ENCODE results near the gene RAB31. TPM values are rescaled to one million over a fixed set of nuclear protein-coding genes. Genes with fewer than 3 reads are reported as not detected.
A peak's percentile ranks its signal among the peaks of the same experiment; 100 is the strongest.
"Not testable (repeated sequence)": the region's sequence is repeated elsewhere in the genome, so short reads cannot be mapped to it uniquely, and the experiment has no call there.

RAB31 gene
- total RNA-seq, 4 donors from 2014 or later = 108 to 181 (median 136) TPM

GRCh38 chr18:9666548-9666947, 41.6 kb upstream of the RAB31 start:
- 92 to 100% methylated on average over 2 to 3 of the region's 3 CpGs for WGBS, 2 donors (ENCODE audit: low coverage in 1 of 2)
- H3K27me3 ChIP-seq = no peaks in the 10 kb centered on the region
- ATAC-seq = no peak

GRCh38 chr18:9669016-9669415, 39.1 kb upstream of the RAB31 start:
- H3K9me3 ChIP-seq = no peaks in the 10 kb centered on the region
- no peak overlapping the region for H3K4me3 ChIP-seq
- no peak for ATAC-seq
- WGBS, 2 donors (ENCODE audit: low coverage in 1 of 2) = 88% methylated on average over 2 to 3 of the region's 3 CpGs
- no peaks in the 10 kb centered on the region for H3K36me3 ChIP-seq
- H3K4me1 ChIP-seq = peaks cover 0 to 6% (median 0%) of the 10 kb centered on the region in 3 donors
- no peaks in the 10 kb centered on the region for H3K27me3 ChIP-seq
- no peak for TF ChIP-seq POLR2AphosphoS5 (IDR thresholded peaks at IDR 0.05)
- no peak for TF ChIP-seq EP300 (IDR thresholded peaks at IDR 0.05)
- no peak overlapping the region for H3K27ac ChIP-seq

More at GRCh38 chr18:9666548-9666947, 41.6 kb upstream of the RAB31 start:
- H3K4me3 ChIP-seq = no peak overlapping the region
- H3K36me3 ChIP-seq = no peaks in the 10 kb centered on the region
- H3K9me3 ChIP-seq = no peaks in the 10 kb centered on the region
- H3K4me1 ChIP-seq = no peaks in the 10 kb centered on the region
- H3K27ac ChIP-seq = no peak overlapping the region
- TF ChIP-seq, protein P1, sequence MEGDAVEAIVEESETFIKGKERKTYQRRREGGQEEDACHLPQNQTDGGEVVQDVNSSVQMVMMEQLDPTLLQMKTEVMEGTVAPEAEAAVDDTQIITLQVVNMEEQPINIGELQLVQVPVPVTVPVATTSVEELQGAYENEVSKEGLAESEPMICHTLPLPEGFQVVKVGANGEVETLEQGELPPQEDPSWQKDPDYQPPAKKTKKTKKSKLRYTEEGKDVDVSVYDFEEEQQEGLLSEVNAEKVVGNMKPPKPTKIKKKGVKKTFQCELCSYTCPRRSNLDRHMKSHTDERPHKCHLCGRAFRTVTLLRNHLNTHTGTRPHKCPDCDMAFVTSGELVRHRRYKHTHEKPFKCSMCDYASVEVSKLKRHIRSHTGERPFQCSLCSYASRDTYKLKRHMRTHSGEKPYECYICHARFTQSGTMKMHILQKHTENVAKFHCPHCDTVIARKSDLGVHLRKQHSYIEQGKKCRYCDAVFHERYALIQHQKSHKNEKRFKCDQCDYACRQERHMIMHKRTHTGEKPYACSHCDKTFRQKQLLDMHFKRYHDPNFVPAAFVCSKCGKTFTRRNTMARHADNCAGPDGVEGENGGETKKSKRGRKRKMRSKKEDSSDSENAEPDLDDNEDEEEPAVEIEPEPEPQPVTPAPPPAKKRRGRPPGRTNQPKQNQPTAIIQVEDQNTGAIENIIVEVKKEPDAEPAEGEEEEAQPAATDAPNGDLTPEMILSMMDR (IDR thresholded peaks at IDR 0.05) = no peak
- no peak for TF ChIP-seq EP300 (IDR thresholded peaks at IDR 0.05)
- TF ChIP-seq POLR2A (IDR thresholded peaks at IDR 0.05) = no peak
- TF ChIP-seq POLR2AphosphoS5 (IDR thresholded peaks at IDR 0.05) = no peak

DNA sequence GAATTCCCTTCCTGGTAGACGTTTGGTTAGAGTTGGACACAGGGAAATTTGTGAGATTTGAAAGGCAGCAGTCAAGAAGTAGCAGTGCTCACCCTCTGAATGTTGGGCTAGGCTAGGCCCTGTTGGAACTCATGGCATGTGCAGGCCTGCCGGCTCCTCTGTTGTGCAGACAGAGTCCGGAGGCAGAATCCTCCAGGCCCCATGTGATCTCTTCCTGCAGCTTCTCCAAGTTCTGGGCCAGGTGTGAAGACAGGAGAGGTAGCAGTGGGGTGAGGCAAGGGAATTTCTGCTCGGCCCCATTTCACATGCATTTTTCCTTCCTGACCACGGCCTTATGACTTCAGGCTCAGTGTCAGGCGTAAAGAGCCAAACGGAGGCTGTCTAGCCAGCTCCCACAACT, 36.9 kb upstream of the RAB31 start:
- 74 to 80% methylated on average over 1 to 6 of the region's 7 CpGs for WGBS, 2 donors (ENCODE audit: low coverage in 1 of 2)
- Histone ChIP-seq H3K9me3 (no peaks in the 10 kb centered on the region), H3K4me1 (peaks cover 0 to 6% (median 0%) of the 10 kb centered on the region in 3 donors), H3K27ac (no peak overlapping the region), H3K4me3 (no peak overlapping the region), H3K36me3 (no peaks in the 10 kb centered on the region), H3K27me3 (no peaks in the 10 kb centered on the region)
- TF ChIP-seq POLR2A (IDR thresholded peaks at IDR 0.05) = no peak
- no peak for TF ChIP-seq EP300 (IDR thresholded peaks at IDR 0.05)
- TF ChIP-seq, protein P1 (IDR thresholded peaks at IDR 0.05) = no peak
- no peak for TF ChIP-seq POLR2AphosphoS5 (IDR thresholded peaks at IDR 0.05)
- ATAC-seq = no peak

GRCh38 chr18:9673296-9674251, 34.5 kb upstream of the RAB31 start:
- Histone ChIP-seq H3K4me1 (peaks cover 0 to 6% (median 0%) of the 10 kb centered on the region in 3 donors), H3K36me3 (no peaks in the 10 kb centered on the region), H3K27ac (no peak overlapping the region), H3K9me3 (no peaks in the 10 kb centered on the region), H3K4me3 (no peak overlapping the region), H3K27me3 (no peaks in the 10 kb centered on the region)
- 38 to 75% methylated on average over 4 to 8 of the region's 8 CpGs for WGBS, 2 donors (ENCODE audit: low coverage in 1 of 2)
- TF ChIP-seq EP300 (IDR thresholded peaks at IDR 0.05) (no peak), POLR2AphosphoS5 (IDR thresholded peaks at IDR 0.05) (peak; percentile 23), POLR2A (IDR thresholded peaks at IDR 0.05) (no peak)
- TF ChIP-seq, protein P1 (IDR thresholded peaks at IDR 0.05) = peak in 2 of 4 experiments; percentile 13 to 52
- ATAC-seq = peak; percentile 60

- not testable (repeated sequence) for H3K27ac ChIP-seq, H3K9me3 ChIP-seq, H3K4me3 ChIP-seq, H3K36me3 ChIP-seq, H3K27me3 ChIP-seq, ATAC-seq, H3K4me1 ChIP-seq
- WGBS, 2 donors (ENCODE audit: low coverage in 1 of 2) = 80 to 87% methylated on average over 1 to 3 of the region's 5 CpGs
Observed at GRCh38 chr18:9678216-9678615, 29.9 kb upstream of the RAB31 start.

DNA sequence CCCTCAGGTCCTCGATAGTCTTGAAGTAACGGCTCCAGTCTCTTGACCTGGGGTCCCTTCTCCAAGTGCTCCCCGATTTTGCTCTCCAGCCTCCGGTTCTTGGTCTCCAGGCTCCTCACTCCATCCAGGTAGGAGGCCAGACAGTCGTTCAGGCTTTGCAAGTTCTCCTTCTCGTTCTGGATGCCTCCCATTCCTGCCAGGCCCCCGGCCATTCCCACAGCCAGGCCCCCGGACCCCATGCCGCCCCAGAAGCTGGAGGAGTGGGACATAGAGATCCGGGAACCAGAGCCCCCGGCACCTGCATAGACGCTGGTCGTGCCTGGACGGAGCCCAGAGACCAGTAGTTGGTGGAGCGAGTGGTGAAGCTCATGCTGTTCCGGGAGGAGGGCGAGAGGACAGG, 29.0 kb upstream of the RAB31 start:
- no peak overlapping the region for H3K4me3 ChIP-seq
- no peaks in the 10 kb centered on the region for H3K9me3 ChIP-seq
- no peaks in the 10 kb centered on the region for H3K27me3 ChIP-seq
- ATAC-seq = no peak
- H3K27ac ChIP-seq = no peak overlapping the region
- no peaks in the 10 kb centered on the region for H3K36me3 ChIP-seq
- TF ChIP-seq POLR2A (IDR thresholded peaks at IDR 0.05) = no peak
- TF ChIP-seq EP300 (IDR thresholded peaks at IDR 0.05) = no peak
- TF ChIP-seq POLR2AphosphoS5 (IDR thresholded peaks at IDR 0.05) = no peak
- TF ChIP-seq, protein P1 (IDR thresholded peaks at IDR 0.05) = no peak
- WGBS, 2 donors (ENCODE audit: low coverage in 1 of 2) = 85 to 95% methylated on average over 3 to 4 of the region's 17 CpGs
- peaks cover 0 to 11% (median 0%) of the 10 kb centered on the region in 3 donors for H3K4me1 ChIP-seq
